Measurements from ENCODE around the gene ARID1B.
A peak's percentile ranks its signal among the peaks of the same experiment; 100 is the strongest.
"Not testable (repeated sequence)": the region's sequence is repeated elsewhere in the genome, so short reads cannot be mapped to it uniquely, and the experiment has no call there.

ARID1B gene

DNA sequence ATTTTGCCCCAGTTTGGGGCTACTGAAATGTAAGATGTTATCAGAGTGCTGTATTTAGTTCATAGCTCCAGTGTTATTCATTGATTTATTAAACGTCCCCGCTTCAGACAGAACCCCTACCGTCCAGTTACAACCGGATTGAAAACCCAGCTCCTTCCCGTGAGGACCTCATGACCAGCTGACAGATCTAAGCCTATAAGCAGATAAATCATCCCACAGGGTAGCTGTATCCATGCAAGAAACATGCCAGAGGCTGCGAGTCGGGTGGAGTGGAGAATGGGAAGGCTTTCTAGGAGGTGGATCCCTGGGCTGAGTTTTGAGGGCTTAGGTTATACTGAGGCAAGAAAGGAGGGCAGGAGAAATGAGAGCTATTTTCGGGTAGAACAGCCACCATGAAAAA lies 260.0 kb downstream of the ARID1B start:
- in situ Hi-C loops (cut with HindIII; ENCODE audit: low sequenced_read_pairs): no loop called here
- DNase-seq (ENCODE audit: low read depth, low spot score): no peak
- H3K4me3 ChIP-seq (ENCODE audit: low read depth, low read length): no peak overlapping the region
- TF ChIP-seq, protein P1, sequence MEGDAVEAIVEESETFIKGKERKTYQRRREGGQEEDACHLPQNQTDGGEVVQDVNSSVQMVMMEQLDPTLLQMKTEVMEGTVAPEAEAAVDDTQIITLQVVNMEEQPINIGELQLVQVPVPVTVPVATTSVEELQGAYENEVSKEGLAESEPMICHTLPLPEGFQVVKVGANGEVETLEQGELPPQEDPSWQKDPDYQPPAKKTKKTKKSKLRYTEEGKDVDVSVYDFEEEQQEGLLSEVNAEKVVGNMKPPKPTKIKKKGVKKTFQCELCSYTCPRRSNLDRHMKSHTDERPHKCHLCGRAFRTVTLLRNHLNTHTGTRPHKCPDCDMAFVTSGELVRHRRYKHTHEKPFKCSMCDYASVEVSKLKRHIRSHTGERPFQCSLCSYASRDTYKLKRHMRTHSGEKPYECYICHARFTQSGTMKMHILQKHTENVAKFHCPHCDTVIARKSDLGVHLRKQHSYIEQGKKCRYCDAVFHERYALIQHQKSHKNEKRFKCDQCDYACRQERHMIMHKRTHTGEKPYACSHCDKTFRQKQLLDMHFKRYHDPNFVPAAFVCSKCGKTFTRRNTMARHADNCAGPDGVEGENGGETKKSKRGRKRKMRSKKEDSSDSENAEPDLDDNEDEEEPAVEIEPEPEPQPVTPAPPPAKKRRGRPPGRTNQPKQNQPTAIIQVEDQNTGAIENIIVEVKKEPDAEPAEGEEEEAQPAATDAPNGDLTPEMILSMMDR (IDR thresholded peaks at IDR 0.05; ENCODE audit: low read depth, low read length): no peak

DNA sequence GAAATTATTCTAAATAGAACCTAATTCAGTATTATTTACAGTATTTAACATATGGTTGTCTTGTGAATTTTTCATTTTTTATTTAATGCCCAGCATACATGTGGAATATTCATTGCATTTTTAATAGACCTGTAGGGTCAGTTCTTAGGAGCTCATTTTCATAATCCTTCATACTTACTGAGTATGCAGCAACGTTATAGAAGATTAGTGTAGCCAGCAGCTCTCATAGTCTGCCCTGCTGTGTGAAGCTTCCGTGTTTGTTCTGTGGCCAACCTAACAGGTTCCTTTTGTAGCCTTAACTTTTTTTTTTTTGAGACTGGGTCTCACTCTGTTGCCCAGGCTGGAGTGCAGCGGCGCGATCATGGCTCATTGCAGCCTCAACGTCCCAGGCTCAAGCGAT lies 261.4 kb downstream of the ARID1B start:
- H3K4me3 ChIP-seq (ENCODE audit: low read depth, low read length): no peak overlapping the region
- in situ Hi-C loops (cut with HindIII; ENCODE audit: low sequenced_read_pairs): no loop called here
- TF ChIP-seq, protein P1 (IDR thresholded peaks at IDR 0.05; ENCODE audit: low read depth, low read length): no peak
- no peak for DNase-seq (ENCODE audit: low read depth, low spot score)

DNA sequence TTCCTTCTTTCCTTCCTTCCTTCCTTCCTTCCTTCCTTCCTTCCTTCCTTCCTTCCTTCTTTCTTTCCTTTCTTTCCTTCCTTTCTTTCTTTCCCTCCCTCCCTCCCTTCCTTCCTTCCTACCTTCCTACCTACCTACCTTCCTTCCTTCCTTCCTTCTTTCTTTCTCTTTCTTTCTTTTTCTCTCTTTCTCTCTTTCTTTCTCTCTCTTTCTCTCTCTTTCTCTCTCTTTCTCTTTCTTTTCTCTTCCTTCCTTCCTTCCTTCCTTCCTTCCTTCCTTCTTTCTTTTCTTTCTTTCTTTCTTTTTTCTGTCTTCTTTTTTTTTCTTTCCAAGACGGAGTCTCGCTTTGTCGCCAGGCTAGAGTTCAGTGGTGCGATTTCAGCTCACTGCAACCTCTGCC lies 262.5 kb downstream of the ARID1B start:
- H3K4me3 ChIP-seq (ENCODE audit: low read depth, low read length); DNase-seq (ENCODE audit: low read depth, low spot score); in situ Hi-C loops (cut with HindIII; ENCODE audit: low sequenced_read_pairs): not testable (repeated sequence)

DNA sequence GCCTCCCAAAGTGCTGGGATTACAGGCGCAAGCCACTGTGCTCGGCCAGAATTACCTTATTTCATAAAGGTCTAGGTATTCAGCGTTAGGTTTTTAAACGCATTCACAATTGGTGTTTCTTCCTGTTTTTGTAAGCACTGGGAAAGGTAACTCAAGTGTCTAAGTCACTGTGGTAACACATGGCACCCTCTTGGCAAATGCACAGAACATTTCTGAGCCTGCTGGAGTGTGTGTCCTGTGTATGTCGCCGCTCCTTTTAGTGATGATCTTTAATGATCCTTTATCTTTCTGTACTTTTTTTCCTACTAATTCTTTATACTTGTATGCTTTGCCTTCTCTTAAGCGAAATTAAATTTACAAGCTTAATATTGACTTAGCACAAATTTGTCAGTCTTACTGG lies 263.0 kb downstream of the ARID1B start:
- TF ChIP-seq, protein P1 (IDR thresholded peaks at IDR 0.05; ENCODE audit: low read depth, low read length): no peak
- H3K4me3 ChIP-seq (ENCODE audit: low read depth, low read length): no peak overlapping the region
- in situ Hi-C loops (cut with HindIII; ENCODE audit: low sequenced_read_pairs): no loop called here
- no peak for DNase-seq (ENCODE audit: low read depth, low spot score)

DNA sequence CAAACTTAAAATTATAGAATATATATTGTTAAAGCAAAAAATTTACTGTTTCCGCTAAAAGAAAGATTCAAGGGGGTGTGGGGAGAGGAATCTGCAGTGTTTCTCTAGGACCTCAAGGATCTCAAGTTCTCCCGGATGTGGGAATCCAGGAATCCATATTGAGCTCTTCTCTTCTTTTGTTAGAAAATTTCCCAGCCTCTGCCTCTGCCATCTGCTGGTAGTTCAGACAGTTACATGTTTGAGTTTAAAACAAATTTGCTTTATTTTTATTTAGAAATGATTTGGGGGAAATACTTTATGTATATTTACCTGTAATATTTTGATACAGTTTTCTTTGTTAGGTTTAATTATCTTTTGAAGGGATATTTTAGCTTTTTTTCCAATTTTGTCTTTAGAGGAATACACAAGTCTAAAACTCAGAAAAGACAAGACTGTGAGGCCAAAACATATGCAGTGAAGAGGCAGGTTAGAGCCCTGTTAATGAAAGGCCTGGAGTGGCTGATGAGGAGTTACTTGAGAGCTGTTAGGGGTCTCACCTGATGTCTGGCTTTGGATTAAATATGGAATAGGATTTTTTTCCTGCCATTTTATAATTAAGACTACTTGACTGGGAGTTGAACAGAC lies 268.8 kb downstream of the ARID1B start:
- TF ChIP-seq, protein P1 (IDR thresholded peaks at IDR 0.05; ENCODE audit: low read depth, low read length): peak; percentile 74
- in situ Hi-C loops (cut with HindIII; ENCODE audit: low sequenced_read_pairs): no loop called here
- peak; percentile 80 for DNase-seq (ENCODE audit: low read depth, low spot score)
- no peak overlapping the region for H3K4me3 ChIP-seq (ENCODE audit: low read depth, low read length)

DNA sequence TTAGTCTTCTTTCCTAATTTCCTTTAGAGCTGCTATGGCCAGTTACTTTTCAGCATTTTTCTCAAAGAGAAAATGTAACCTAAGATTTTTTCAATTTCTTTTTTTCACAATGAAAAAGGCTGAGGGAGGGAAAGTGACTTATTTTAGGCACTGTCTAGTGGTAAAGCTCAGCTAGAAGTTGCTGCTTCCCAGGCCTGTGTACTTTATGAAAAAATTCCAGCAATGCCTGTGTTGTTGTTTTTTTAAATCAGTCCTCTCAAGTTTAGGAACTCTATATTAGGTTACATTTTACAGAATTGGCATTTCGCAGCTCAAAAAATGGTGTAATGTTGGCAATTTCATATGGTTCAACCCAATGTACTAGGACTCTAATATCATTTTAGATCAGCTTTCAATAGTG lies 269.6 kb downstream of the ARID1B start:
- no peak for DNase-seq (ENCODE audit: low read depth, low spot score)
- in situ Hi-C loops (cut with HindIII; ENCODE audit: low sequenced_read_pairs): no loop called here
- TF ChIP-seq, protein P1 (IDR thresholded peaks at IDR 0.05; ENCODE audit: low read depth, low read length): no peak
- H3K4me3 ChIP-seq (ENCODE audit: low read depth, low read length): no peak overlapping the region

DNA sequence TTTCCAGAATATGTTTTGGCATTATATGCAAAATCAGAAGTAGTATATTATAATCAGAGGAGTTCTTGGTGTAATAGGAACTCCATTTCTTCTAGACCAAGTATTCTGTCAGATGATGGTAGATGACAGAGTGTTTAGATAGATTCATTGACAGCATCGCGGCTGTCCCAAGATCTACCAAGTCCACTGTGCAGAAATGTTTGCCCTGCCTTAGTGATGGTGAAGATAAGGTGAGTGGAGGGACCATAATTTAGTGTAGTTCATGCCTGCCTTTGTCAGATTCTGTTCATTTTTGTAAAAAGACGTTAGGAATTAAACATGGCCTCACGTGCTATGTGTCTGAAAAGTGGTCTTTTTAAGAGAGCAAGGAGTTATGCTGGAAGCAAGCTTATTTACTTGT lies 270.1 kb downstream of the ARID1B start:
- H3K4me3 ChIP-seq (ENCODE audit: low read depth, low read length): no peak overlapping the region
- in situ Hi-C loops (cut with HindIII; ENCODE audit: low sequenced_read_pairs): no loop called here
- TF ChIP-seq, protein P1 (IDR thresholded peaks at IDR 0.05; ENCODE audit: low read depth, low read length): no peak
- no peak for DNase-seq (ENCODE audit: low read depth, low spot score)
